ENCODE results near the gene APOL5.
"Not testable (repeated sequence)": the region's sequence is repeated elsewhere in the genome, so short reads cannot be mapped to it uniquely, and the experiment has no call there.

DNA sequence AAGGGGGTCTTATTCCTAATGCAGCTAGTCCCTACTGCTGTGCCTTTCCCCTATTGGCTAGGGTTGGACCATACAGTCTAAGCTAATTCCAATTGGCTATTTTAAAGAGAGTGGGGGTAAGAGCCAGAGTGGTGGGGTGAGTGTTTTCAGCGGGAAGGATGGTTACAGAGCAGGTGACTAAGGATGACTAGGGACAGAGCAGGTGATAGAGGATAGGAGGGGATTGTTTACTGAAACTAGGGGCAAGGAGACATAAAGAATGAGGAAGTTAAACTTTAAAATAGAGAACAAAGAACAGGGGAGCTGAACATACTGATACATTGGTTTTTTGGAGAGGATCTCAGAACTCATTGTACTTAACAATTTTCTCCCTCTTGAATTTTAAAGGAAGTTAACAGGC is 41.6 kb upstream of the APOL5 start:
- not testable (repeated sequence) for TF ChIP-seq EZH2 (IDR thresholded peaks at IDR 0.05); POLR2AphosphoS5 (IDR thresholded peaks at IDR 0.05; ENCODE audit: borderline replicate concordance, low read depth, low read length)

Data from SK-N-MC (cell line).